Measurements from ENCODE around the gene PLPPR2.
"Not testable (repeated sequence)": the region's sequence is repeated elsewhere in the genome, so short reads cannot be mapped to it uniquely, and the experiment has no call there.

PLPPR2 gene

DNA sequence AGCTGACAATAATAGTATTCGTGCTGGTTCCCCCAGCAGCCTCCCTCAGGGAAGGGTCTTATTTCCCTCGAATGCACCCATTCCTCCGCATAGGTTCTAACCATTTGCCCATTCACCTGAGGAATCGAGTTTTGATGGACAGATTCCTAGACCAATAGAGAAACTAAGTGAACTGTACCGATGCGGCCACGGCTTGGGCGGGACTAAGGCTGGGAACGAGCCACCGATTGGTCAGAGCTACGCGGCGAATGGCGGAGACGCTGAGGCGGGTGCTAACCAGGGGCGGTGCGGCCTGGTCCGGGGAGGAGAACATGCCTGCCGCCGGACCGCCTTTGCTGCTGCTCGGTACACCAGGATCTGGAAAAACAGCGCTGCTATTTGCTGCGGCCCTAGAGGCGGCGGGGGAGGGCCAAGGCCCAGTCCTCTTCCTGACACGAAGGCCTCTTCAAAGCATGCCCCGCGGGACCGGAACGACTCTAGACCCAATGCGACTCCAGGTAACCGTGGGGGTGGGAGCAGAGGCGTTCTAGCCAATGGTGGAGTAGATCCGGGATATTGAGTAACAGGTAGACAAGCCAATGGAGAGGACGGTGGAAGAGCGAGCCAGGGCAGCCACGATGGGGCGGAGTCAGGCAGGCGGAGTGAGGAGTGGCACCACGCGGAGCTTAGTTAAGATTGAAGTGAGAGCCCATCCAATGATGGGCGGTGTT is 19.4 kb downstream of the PLPPR2 start, which contains the start of gene SWSAP1:
SWSAP1 (plus strand) TSS at position 234 of the 710 bp plus-strand sequence; CDS start at position 249, 15 bp downstream.
- peak within 1 kb of the TSS; percentile 78 for H3K4me3 ChIP-seq (replicated peaks; ENCODE audit: low read depth, low read length)
- DNase-seq (ENCODE audit: low read depth): peak; percentile 100
- TF ChIP-seq, protein P1, sequence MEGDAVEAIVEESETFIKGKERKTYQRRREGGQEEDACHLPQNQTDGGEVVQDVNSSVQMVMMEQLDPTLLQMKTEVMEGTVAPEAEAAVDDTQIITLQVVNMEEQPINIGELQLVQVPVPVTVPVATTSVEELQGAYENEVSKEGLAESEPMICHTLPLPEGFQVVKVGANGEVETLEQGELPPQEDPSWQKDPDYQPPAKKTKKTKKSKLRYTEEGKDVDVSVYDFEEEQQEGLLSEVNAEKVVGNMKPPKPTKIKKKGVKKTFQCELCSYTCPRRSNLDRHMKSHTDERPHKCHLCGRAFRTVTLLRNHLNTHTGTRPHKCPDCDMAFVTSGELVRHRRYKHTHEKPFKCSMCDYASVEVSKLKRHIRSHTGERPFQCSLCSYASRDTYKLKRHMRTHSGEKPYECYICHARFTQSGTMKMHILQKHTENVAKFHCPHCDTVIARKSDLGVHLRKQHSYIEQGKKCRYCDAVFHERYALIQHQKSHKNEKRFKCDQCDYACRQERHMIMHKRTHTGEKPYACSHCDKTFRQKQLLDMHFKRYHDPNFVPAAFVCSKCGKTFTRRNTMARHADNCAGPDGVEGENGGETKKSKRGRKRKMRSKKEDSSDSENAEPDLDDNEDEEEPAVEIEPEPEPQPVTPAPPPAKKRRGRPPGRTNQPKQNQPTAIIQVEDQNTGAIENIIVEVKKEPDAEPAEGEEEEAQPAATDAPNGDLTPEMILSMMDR (IDR thresholded peaks at IDR 0.05; ENCODE audit: low read length, missing control alignments): no peak

DNA sequence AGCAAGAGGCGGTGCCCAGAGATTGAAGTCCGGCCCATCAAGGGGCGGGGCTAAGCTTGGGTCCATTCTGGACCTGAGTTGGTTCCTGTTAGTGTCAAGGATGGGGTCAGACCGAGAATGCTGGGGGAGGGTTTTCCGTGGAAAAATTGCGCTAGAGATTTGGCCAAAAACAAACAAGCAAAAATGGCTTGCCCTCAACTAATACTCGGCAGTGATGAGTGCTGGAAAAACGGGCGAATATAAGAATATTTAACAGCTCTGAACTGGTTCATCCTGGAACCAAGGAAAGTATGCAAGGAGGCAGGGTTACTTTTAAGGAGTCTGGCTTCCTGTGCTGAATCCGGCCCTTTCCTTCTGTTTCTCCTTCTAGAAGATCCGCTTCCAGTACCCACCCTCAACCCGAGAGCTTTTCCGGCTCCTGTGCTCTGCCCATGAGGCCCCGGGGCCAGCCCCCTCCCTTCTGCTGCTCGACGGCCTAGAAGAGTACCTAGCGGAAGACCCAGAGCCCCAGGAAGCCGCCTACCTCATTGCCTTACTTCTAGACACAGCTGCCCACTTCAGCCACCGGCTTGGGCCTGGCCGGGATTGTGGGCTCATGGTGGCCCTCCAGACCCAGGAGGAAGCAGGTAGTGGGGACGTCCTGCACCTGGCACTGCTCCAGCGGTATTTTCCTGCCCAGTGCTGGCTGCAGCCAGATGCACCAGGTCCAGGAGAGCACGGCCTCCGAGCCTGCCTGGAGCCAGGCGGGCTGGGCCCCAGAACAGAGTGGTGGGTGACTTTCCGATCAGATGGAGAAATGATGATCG is 20.1 kb downstream of the PLPPR2 start:
- H3K4me3 ChIP-seq (replicated peaks; ENCODE audit: low read depth, low read length): peak overlapping the region; percentile 78
- TF ChIP-seq, protein P1 (IDR thresholded peaks at IDR 0.05; ENCODE audit: low read length, missing control alignments): no peak
- no peak for DNase-seq (ENCODE audit: low read depth)

GRCh38 chr19:11377237-11377636 is 22.0 kb downstream of the PLPPR2 start:
- no peak overlapping the region for H3K4me3 ChIP-seq (replicated peaks; ENCODE audit: low read depth, low read length)
- DNase-seq (ENCODE audit: low read depth): peak; percentile 79
- TF ChIP-seq, protein P1 (IDR thresholded peaks at IDR 0.05; ENCODE audit: low read length, missing control alignments): no peak

- H3K4me3 ChIP-seq (replicated peaks; ENCODE audit: low read depth, low read length): no peak overlapping the region
- TF ChIP-seq, protein P1 (IDR thresholded peaks at IDR 0.05; ENCODE audit: low read length, missing control alignments): no peak
- no peak for DNase-seq (ENCODE audit: low read depth)
Measured at GRCh38 chr19:11377756-11378155, 22.5 kb downstream of the PLPPR2 start.

DNA sequence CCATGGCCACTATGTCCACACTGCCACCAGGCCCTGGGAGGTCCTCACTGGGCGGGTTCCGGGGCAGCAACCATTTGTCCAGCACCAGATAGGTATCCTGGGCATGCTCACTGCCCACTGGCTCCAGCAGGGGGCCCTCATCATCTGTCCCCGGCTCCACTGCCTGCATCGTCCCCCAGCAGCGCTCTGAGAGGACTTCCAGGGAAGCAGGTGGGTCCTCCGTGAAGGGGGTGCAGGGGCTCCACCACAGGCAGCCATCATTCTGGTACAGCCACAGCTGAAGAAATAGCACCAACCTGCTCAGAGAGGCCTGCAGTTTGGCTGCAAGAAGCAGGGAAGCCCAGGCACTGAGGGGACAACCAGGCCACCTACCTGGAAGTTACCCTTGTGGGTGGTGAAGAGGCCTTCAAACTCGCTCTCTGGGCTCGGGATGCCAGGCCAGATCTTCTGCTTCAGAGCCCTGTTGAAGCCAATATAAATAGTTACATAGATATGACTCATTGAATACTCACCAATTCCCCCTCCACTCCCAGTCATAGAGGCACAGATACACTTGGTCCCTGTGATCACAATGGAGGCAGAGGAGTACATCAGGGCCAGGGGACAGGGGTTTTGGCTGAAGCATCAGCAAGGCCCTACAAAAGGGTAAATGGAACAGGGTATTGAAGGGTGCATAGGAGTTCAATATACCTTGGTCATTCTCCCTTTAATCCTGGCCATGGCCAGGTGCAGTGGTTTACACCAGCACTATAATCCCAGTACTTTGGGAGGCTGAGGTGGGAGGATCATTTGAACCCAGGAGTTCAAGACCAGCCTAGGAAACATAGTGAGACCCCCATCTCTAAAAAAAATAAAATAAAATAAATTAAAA is 23.3 kb downstream of the PLPPR2 start:
- no peak overlapping the region for H3K4me3 ChIP-seq (replicated peaks; ENCODE audit: low read depth, low read length)
- peak; percentile 66 for DNase-seq (ENCODE audit: low read depth)
- TF ChIP-seq, protein P1 (IDR thresholded peaks at IDR 0.05; ENCODE audit: low read length, missing control alignments): peak; percentile 53

- not testable (repeated sequence) for DNase-seq (ENCODE audit: low read depth)
Measured at GRCh38 chr19:11379269-11379845, 24.1 kb downstream of the PLPPR2 start.

More at GRCh38 chr19:11379269-11379845, 24.1 kb downstream of the PLPPR2 start:
- H3K4me3 ChIP-seq (replicated peaks; ENCODE audit: low read depth, low read length): not testable (repeated sequence)
